ENCODE data around the gene ELAC2.

GRCh38 chr17:12977008-12977751 lies 40.6 kb downstream of the ELAC2 start:
- TF ChIP-seq GATA2 (IDR thresholded peaks at IDR 0.05; ENCODE audit: low read depth, low read length) (no peak), GATA3 (IDR thresholded peaks at IDR 0.05; ENCODE audit: low read depth, low read length) (no peak)
